ENCODE measurements around the gene NLN.

- no peak for TF ChIP-seq CTCF (conservative IDR thresholded peaks at IDR 0.05 in 1 of 2, IDR thresholded peaks at IDR 0.05 in 1 of 2; ENCODE audit: low read depth in 1 of 2, low read length in 2 of 2)
- no peak for TF ChIP-seq EZH2 (IDR thresholded peaks at IDR 0.05; ENCODE audit: low read length, missing control alignments)
Observed at GRCh38 chr5:65830856-65831255, 108.9 kb downstream of the NLN start.

Measured in fibroblast of lung (primary cell).